HepG2 (cell line): Measurements from ENCODE around the gene CSTF1. TPM values are rescaled to one million over a fixed set of nuclear protein-coding genes. Genes with fewer than 3 reads are reported as not detected.

Source experiments
- ATAC-seq: fragments of 200-7000 bp; cut with Tn5 transposase; 3 replicates; pipeline ENCODE4 v1.9.1; 2020; ENCODE audit warnings: mild to moderate bottlenecking, moderate library complexity
- BruUV-seq: library from RNA; stranded (reverse); fragments of 400-500 nt; replicated peaks from 2 replicates; lab custom pipeline; 2021; lab: Mats Ljungman, UMichigan
- CTCF ChIA-PET: fragments of 300-600 bp; formaldehyde crosslinking; extraction: SDS; loops from one replicate; lab custom pipeline; 2021; ENCODE audit warnings: low total read pairs, inconsistent platforms, low intra/inter-chr PET ratio; lab: Yijun Ruan, JAX
- POLR2A ChIA-PET: fragments of 350-600 bp; sonication (Branson Sonifier 250); formaldehyde crosslinking; loops from one replicate; lab custom pipeline; 2020; ENCODE audit warnings: antibody characterized with exemption, inconsistent platforms; lab: Yijun Ruan, JAX
- DNase-seq: peaks from one replicate; pipeline ENCODE4 v3.0.0-alpha.2; 2015; ENCODE audit warnings: low spot score
- FAIRE-seq: peaks from 3 replicates; lab custom pipeline; 2011; peaks lifted over from hg19 to GRCh38; lab: Jason Lieb, UNC
- H2AFZ ChIP-seq: one replicate; pipeline ENCODE4 v1.6.1; 2011; ENCODE audit warnings: low read length, inconsistent platforms
- H3K27ac ChIP-seq: fragments of 300-600 bp; 3 replicates; pipeline ENCODE4 v1.8.0; 2011; ENCODE audit warnings: mixed run types, mild to moderate bottlenecking, mixed read lengths, low read length, inconsistent platforms; ENCODE audit not compliant: insufficient read depth; ENCODE audit errors: extremely low read length
- H3K27me3 ChIP-seq, 2 experiments: fragments of 200-600 bp in 1 of 2; 2 replicates in 1 of 2; 3 replicates in 1 of 2; pipeline versions ENCODE4 v1.6.0 to v1.8.0; 2011; ENCODE audit warnings: low read length in 2 of 2, mild to moderate bottlenecking in 2 of 2, moderate library complexity in 2 of 2, inconsistent platforms in 1 of 2; ENCODE audit not compliant: insufficient read depth in 2 of 2, control insufficient read depth in 1 of 2
- H3K36me3 ChIP-seq, 2 experiments: fragments of 200-600 bp in 1 of 2; replicated peaks in 1 of 2; 2 replicates in 1 of 2; 3 replicates in 1 of 2; pipeline versions ENCODE4 v1.5.1 to v1.8.0; 2011; ENCODE audit warnings: low read length in 2 of 2, inconsistent platforms in 1 of 2; ENCODE audit not compliant: insufficient read depth in 2 of 2, control insufficient read depth in 1 of 2
- H3K4me1 ChIP-seq: 2 replicates; pipeline ENCODE4 v1.5.1; 2012; ENCODE audit warnings: low read length, inconsistent platforms; ENCODE audit not compliant: insufficient read depth
- H3K4me2 ChIP-seq: 2 replicates; pipeline ENCODE4 v1.6.0; 2011; ENCODE audit warnings: low read depth, low read length, inconsistent platforms
- H3K4me3 ChIP-seq, 3 experiments: fragments of 200-600 bp in 1 of 3; sonication (generic), shearing (Covaris generic) in 1 of 3; replicated peaks in 1 of 3; 2 replicates each; pipeline ENCODE4 v1.5.1; 2011 to 2016; ENCODE audit warnings: low read length in 3 of 3, inconsistent platforms in 2 of 3, low read depth in 2 of 3, mild to moderate bottlenecking in 2 of 3, control low read depth in 1 of 3, mixed read lengths in 1 of 3; ENCODE audit not compliant: insufficient read depth in 1 of 3
- H3K79me2 ChIP-seq: one replicate; pipeline ENCODE4 v1.6.1; 2011; ENCODE audit warnings: low read length, inconsistent platforms; ENCODE audit not compliant: insufficient read depth
- H3K9ac ChIP-seq: 2 replicates; pipeline ENCODE4 v1.6.0; 2011; ENCODE audit warnings: mild to moderate bottlenecking, low read depth, low read length, inconsistent platforms; ENCODE audit not compliant: insufficient read depth
- H3K9me3 ChIP-seq: 2 replicates; pipeline ENCODE4 v1.5.1; 2012; ENCODE audit warnings: mild to moderate bottlenecking, low read length
- H4K20me1 ChIP-seq: 2 replicates; pipeline ENCODE4 v1.6.0; 2011; ENCODE audit warnings: inconsistent platforms, mild to moderate bottlenecking, low read length, moderate library complexity; ENCODE audit not compliant: insufficient read depth
- ATM ChIP-seq: fragments of 450-650 bp; IDR thresholded peaks from 2 replicates; pipeline ENCODE4 v1.7.1; 2017; ENCODE audit warnings: mild to moderate bottlenecking, borderline replicate concordance
- CBX2 ChIP-seq, 2 experiments: fragments of 200-600 bp in 1 of 2; sonication (generic); formaldehyde crosslinking in 1 of 2; IDR thresholded peaks; 2 replicates each; pipeline versions ENCODE4 v1.7.0 to v1.8.1; 2018 to 2022; ENCODE audit warnings: low read depth in 2 of 2, low read length in 1 of 2, mild to moderate bottlenecking in 1 of 2, missing genetic modification reagents in 1 of 2
- HOXA3 ChIP-seq: sonication (generic); formaldehyde crosslinking; IDR thresholded peaks from 2 replicates; pipeline ENCODE4 v1.5.0; 2020; ENCODE audit warnings: missing genetic modification reagents
- KMT2A ChIP-seq: sonication (generic); formaldehyde crosslinking; IDR thresholded peaks from 2 replicates; pipeline ENCODE4 v1.4.0; 2020; ENCODE audit warnings: missing genetic modification reagents
- RBFOX2 ChIP-seq: fragments of 200-400 bp; formaldehyde crosslinking; IDR thresholded peaks from 2 replicates; pipeline ENCODE4 v1.6.1; 2017; ENCODE audit warnings: low read depth, mild to moderate bottlenecking, low read length
- RFXANK ChIP-seq: IDR thresholded peaks from 2 replicates; pipeline ENCODE4 v1.6.1; 2016
- TBL1XR1 ChIP-seq: fragments of 150-350 bp; IDR thresholded peaks from 2 replicates; pipeline ENCODE4 v1.6.1; 2014; ENCODE audit warnings: borderline replicate concordance, low read length; ENCODE audit not compliant: partially characterized antibody
- THYN1 ChIP-seq: sonication (generic); formaldehyde crosslinking; IDR thresholded peaks from 2 replicates; pipeline ENCODE4 v1.8.1; 2023; ENCODE audit warnings: low read depth, mild to moderate bottlenecking, moderate library complexity, missing genetic modification reagents, borderline replicate concordance
- U2AF1 ChIP-seq: fragments of 200-400 bp; formaldehyde crosslinking; optimal IDR thresholded peaks from 2 replicates; pipeline ENCODE3; 2017; ENCODE audit warnings: mild to moderate bottlenecking, low read depth, low read length
- U2AF2 ChIP-seq: fragments of 200-400 bp; formaldehyde crosslinking; IDR thresholded peaks from 2 replicates; pipeline ENCODE4 v1.6.1; 2017; ENCODE audit warnings: low read depth, mild to moderate bottlenecking, low read length
- ZNF768 ChIP-seq: sonication (generic); formaldehyde crosslinking; IDR thresholded peaks from 2 replicates; pipeline ENCODE4 v1.4.0; 2020; ENCODE audit warnings: missing genetic modification reagents
- ZNF891 ChIP-seq: sonication (generic); formaldehyde crosslinking; IDR thresholded peaks from 2 replicates; pipeline ENCODE4 v1.5.0; 2020; ENCODE audit warnings: mild to moderate bottlenecking, missing genetic modification reagents
- in situ Hi-C: cut with HindIII; loops from 2 replicates; pipeline ENCODE4 v1.10.0; 2017; ENCODE audit warnings: low pct_unique_long_range_greater_than_20kb; ENCODE audit not compliant: extremely low pct_ligation_motif_present
- intact Hi-C: fragments of 100-400 bp; cut with micrococcal nuclease; formaldehyde crosslinking; loops from one replicate; pipeline ENCODE4 v1.10.0; 2022; ENCODE audit not compliant: unreplicated experiment
- polyA plus RNA-seq, 8 experiments: library from polyadenylated mRNA; depleted of rRNA in 3 of 8; stranded (reverse) in 7 of 8; unstranded in 1 of 8; fragments of >200 nt; fragmentation: Illumina TruSeq in 4 of 8; extraction: Trizol in 4 of 8; gene quantifications; 2 replicates each; pipeline versions ENCODE4 v1.2.1 to v1.2.3, GENCODE V29; 2011 to 2016; ENCODE audit warnings: low read depth in 4 of 8, missing spikeins in 1 of 8, mixed read lengths in 1 of 8; ENCODE audit not compliant: insufficient read depth in 1 of 8
- total RNA-seq, 5 experiments: library from RNA; depleted of rRNA; stranded (reverse); fragments of >200 nt; fragmentation: Illumina TruSeq; extraction: Trizol; gene quantifications; 2 replicates each; pipeline ENCODE4 v1.2.3, GENCODE V29; 2016; ENCODE audit warnings: low read depth in 1 of 5
- TF ChIP-seq, protein P1 (sequence below): sonication (generic); formaldehyde crosslinking; IDR thresholded peaks from 2 replicates; pipeline ENCODE4 v1.4.0; 2020; ENCODE audit warnings: low read depth, missing genetic modification reagents
- TF ChIP-seq, protein P2 (sequence below): sonication (generic); formaldehyde crosslinking; IDR thresholded peaks from 2 replicates; pipeline ENCODE4 v1.8.0; 2022; ENCODE audit warnings: missing genetic modification reagents, mild to moderate bottlenecking, inconsistent platforms, borderline replicate concordance
- TF ChIP-seq, protein P3 (sequence below): sonication (generic); formaldehyde crosslinking; IDR thresholded peaks from 2 replicates; pipeline ENCODE4 v1.5.0; 2020; ENCODE audit warnings: missing genetic modification reagents

CSTF1 gene
- total and polyA plus RNA-seq, 2 of the 13 experiments (the other 11 are each of a cell fraction or from before 2014, with no cell fraction given), result 70.9 to 100 TPM

DNA sequence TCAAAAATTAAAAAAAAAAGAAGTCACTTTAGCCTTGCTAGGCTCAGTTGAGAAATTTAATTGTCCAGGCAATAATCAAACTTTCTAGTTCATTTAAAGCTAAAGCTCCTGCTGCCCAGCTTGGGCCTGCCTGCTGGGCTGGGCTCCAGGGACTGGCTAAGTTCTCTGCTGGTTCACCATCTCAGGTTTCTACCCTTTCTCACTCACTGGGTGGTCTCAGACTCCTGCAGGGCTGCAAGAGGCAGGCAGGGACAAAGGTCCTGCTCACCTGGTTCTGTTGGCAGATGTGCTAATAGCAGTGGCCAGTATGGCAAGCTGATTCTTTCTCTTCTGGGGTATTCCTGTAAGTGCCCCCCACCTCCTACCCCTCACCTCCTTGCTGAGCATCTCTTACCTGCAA is 54.8 kb downstream of the CSTF1 start:
- POLR2A ChIA-PET, result no interaction called here
- Histone ChIP-seq H3K27me3 (peaks cover 0 to 2% of the 10 kb centered on the region in 2 experiments; a peak in 1 of 5 replicates), H3K9me3 (no peaks in the 10 kb centered on the region), H3K27ac (no peak overlapping the region), H3K9ac (no peak overlapping the region), H3K4me3 (no peak overlapping the region), H4K20me1 (no peaks in the 10 kb centered on the region), H3K4me1 (peaks cover 9% of the 10 kb centered on the region), H3K4me2 (no peak overlapping the region), H3K36me3 (no peaks in the 10 kb centered on the region), H3K79me2 (no peaks in the 10 kb centered on the region)
- in situ Hi-C loops, result no loop called here
- FAIRE-seq, result no peak
- no peak for DNase-seq
- no TSS peak for BruUV-seq
- CTCF ChIA-PET, result no interaction called here
- intact Hi-C loops, result no loop called here
- no peak for TF ChIP-seq CBX2 (IDR thresholded peaks at IDR 0.05; ENCODE audit: low read depth, low read length)
- no peak for TF ChIP-seq CBX2 (CRISPR knock-in tag; IDR thresholded peaks at IDR 0.05; ENCODE audit: low read depth)
- no peak for TF ChIP-seq HOXA3 (CRISPR knock-in tag)
- no peak for TF ChIP-seq KMT2A (CRISPR knock-in tag)
- TF ChIP-seq, protein P1, sequence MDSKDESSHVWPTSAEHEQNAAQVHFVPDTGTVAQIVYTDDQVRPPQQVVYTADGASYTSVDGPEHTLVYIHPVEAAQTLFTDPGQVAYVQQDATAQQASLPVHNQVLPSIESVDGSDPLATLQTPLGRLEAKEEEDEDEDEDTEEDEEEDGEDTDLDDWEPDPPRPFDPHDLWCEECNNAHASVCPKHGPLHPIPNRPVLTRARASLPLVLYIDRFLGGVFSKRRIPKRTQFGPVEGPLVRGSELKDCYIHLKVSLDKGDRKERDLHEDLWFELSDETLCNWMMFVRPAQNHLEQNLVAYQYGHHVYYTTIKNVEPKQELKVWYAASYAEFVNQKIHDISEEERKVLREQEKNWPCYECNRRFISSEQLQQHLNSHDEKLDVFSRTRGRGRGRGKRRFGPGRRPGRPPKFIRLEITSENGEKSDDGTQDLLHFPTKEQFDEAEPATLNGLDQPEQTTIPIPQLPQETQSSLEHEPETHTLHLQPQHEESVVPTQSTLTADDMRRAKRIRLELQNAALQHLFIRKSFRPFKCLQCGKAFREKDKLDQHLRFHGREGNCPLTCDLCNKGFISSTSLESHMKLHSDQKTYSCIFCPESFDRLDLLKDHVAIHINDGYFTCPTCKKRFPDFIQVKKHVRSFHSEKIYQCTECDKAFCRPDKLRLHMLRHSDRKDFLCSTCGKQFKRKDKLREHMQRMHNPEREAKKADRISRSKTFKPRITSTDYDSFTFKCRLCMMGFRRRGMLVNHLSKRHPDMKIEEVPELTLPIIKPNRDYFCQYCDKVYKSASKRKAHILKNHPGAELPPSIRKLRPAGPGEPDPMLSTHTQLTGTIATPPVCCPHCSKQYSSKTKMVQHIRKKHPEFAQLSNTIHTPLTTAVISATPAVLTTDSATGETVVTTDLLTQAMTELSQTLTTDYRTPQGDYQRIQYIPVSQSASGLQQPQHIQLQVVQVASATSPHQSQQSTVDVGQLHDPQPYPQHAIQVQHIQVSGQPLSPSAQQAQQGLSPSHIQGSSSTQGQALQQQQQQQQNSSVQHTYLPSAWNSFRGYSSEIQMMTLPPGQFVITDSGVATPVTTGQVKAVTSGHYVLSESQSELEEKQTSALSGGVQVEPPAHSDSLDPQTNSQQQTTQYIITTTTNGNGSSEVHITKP (CRISPR knock-in tag), result no peak
- no peak for TF ChIP-seq RBFOX2
- TF ChIP-seq, protein P2, sequence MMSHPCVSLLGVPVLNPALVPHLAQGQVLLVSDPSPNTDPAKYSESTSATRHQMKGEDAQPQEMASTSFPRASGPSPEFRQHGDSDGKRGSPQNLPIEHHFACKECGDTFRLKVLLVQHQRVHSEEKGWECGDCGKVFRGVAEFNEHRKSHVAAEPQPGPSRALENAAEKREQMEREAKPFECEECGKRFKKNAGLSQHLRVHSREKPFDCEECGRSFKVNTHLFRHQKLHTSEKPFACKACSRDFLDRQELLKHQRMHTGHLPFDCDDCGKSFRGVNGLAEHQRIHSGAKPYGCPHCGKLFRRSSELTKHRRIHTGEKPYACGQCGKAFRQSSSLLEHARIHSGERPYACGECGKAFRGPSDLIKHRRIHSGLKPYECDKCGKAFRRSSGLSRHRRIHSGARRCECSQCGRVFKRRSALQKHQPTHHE, result no peak
- no peak for TF ChIP-seq ZNF768 (CRISPR knock-in tag)
- no peak for TF ChIP-seq U2AF2
- TF ChIP-seq TBL1XR1, result no peak
- TF ChIP-seq THYN1 (CRISPR knock-in tag), result no peak
- TF ChIP-seq RFXANK, result no peak
- no peak for TF ChIP-seq ATM
- TF ChIP-seq, protein P3, sequence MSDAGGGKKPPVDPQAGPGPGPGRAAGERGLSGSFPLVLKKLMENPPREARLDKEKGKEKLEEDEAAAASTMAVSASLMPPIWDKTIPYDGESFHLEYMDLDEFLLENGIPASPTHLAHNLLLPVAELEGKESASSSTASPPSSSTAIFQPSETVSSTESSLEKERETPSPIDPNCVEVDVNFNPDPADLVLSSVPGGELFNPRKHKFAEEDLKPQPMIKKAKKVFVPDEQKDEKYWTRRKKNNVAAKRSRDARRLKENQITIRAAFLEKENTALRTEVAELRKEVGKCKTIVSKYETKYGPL (CRISPR knock-in tag), result no peak
- TF ChIP-seq ZNF891 (CRISPR knock-in tag), result no peak
- TF ChIP-seq U2AF1, result no peak
- TF ChIP-seq, all 625 proteins: peak for 0
- ATAC-seq, result no peak
- H2AFZ ChIP-seq, result no peak overlapping the region
